Tibial nerve (tissue), 3 donors: ENCODE measurements around the gene MRPL43.
A peak's percentile ranks its signal among the peaks of the same experiment; 100 is the strongest.

Experiments
- CTCF ChIP-seq, 5 experiments: fragments of 200-600 bp in 3 of 5; fragments of 450-650 bp in 2 of 5; sonication (generic) in 3 of 5; IDR thresholded peaks; one replicate each; pipeline ENCODE4 v1.5.1; 2016 to 2019; ENCODE audit warnings: antibody characterized with exemption in 5 of 5, mild to moderate bottlenecking in 3 of 5, moderate library complexity in 2 of 5
- POLR2A ChIP-seq, 2 donors: fragments of 450-650 bp; IDR thresholded peaks; one replicate each; pipeline ENCODE4 v1.6.1; 2017; ENCODE audit warnings: antibody characterized with exemption in 2 of 2, mild to moderate bottlenecking in 2 of 2, moderate library complexity in 2 of 2

- TF ChIP-seq CTCF (IDR thresholded peaks at IDR 0.05) = no peak
- TF ChIP-seq POLR2A (IDR thresholded peaks at IDR 0.05) = peak in 1 of 2 donors; percentile 48
Observed at GRCh38 chr10:100986952-100987684, at the start of gene MRPL43, which contains the start of gene TWNK.
